Upper lobe of right lung (tissue), 1 donor: Measurements from ENCODE around the gene SIK2. TPM values are rescaled to one million over a fixed set of nuclear protein-coding genes. Genes with fewer than 3 reads are reported as not detected.
A peak's percentile ranks its signal among the peaks of the same experiment; 100 is the strongest.

Source experiments
- ATAC-seq: fragments of 200-7000 bp; cut with Tn5 transposase; one replicate; pipeline ENCODE4 v1.9.1; 2020; ENCODE audit warnings: mild to moderate bottlenecking, moderate library complexity
- DNase-seq: peaks from one replicate; pipeline ENCODE4 v3.0.0-alpha.2; 2020
- H3K27ac ChIP-seq: fragments of 200-600 bp; one replicate; pipeline ENCODE4 v1.8.0; 2022
- H3K27me3 ChIP-seq: fragments of 200-600 bp; one replicate; pipeline ENCODE4 v1.8.0; 2022; ENCODE audit warnings: mild to moderate bottlenecking
- H3K36me3 ChIP-seq: fragments of 200-600 bp; one replicate; pipeline ENCODE4 v1.8.0; 2022
- H3K4me1 ChIP-seq: fragments of 200-600 bp; one replicate; pipeline ENCODE4 v1.8.0; 2022
- H3K4me3 ChIP-seq: fragments of 200-600 bp; one replicate; pipeline ENCODE4 v1.8.0; 2022; ENCODE audit warnings: mild to moderate bottlenecking
- H3K9me3 ChIP-seq: fragments of 200-600 bp; one replicate; pipeline ENCODE4 v1.8.0; 2022
- intact Hi-C: fragments of 100-400 bp; cut with DNase I; formaldehyde crosslinking; loops from one replicate; pipeline ENCODE4 v1.11.0; 2022
- total RNA-seq: library from RNA; stranded (reverse); fragmentation: NEBNext Ultra II Directional; extraction: Animal tissue kit (Norgen Biotek cat#: 25700); gene quantifications from one replicate; pipeline ENCODE4 v1.2.1, GENCODE V29; 2021
- TF ChIP-seq, protein P1 (sequence below): fragments of 200-600 bp; IDR thresholded peaks from one replicate; pipeline ENCODE4 v1.8.0; 2022; ENCODE audit warnings: antibody characterized with exemption
- donor health status: DM: no; HTN: yes; CAD: no; lungs with severe emphysema.

SIK2 gene
- total RNA-seq, 1 donor from 2014 or later, result 32.6 TPM

DNA sequence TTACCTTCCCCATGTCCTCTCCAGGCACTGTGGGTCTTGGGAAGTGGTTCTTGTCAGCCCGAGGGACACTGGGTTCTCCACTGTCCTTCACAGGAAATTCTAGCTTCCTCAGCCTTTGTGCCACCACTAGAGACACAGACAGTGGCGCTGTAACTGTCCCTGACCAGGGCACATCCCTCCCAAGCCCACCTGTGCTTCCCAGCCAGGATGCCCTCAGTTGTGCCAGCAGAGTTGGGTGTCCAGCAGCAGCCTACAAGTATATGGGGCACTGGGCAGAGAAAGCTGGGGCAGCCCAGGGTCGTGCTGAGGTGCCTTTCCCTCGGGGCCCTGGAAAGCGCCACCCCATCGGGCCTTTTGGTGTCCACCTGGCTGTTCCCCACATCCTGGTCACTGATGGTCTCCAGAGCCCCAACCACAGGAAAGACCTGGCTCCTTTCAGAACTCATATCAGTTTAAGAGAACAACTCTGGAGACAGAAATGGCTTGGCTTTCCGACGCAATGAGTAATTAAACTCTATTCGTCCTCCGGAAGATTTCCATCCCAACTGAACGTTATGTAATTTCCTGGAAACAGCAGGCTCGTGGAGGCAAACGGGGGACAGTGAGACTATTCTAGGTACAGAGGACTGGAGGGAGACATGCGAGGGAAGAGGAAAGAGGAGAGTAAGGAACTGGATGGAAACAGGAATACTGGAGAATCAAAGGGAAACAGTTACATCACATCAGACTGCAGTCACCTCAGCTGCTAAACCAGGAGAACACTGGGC lies 135.4 kb downstream of the SIK2 start:
- Histone ChIP-seq H3K36me3 (peaks cover 22% of the 10 kb centered on the region), H3K4me3 (no peak overlapping the region), H3K27ac (peak overlapping the region; percentile 97), H3K27me3 (no peaks in the 10 kb centered on the region), H3K9me3 (no peaks in the 10 kb centered on the region), H3K4me1 (peaks cover 48% of the 10 kb centered on the region)
- TF ChIP-seq, protein P1, sequence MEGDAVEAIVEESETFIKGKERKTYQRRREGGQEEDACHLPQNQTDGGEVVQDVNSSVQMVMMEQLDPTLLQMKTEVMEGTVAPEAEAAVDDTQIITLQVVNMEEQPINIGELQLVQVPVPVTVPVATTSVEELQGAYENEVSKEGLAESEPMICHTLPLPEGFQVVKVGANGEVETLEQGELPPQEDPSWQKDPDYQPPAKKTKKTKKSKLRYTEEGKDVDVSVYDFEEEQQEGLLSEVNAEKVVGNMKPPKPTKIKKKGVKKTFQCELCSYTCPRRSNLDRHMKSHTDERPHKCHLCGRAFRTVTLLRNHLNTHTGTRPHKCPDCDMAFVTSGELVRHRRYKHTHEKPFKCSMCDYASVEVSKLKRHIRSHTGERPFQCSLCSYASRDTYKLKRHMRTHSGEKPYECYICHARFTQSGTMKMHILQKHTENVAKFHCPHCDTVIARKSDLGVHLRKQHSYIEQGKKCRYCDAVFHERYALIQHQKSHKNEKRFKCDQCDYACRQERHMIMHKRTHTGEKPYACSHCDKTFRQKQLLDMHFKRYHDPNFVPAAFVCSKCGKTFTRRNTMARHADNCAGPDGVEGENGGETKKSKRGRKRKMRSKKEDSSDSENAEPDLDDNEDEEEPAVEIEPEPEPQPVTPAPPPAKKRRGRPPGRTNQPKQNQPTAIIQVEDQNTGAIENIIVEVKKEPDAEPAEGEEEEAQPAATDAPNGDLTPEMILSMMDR, result no peak
- DNase-seq, result no peak
- intact Hi-C loops, result no loop called here
- ATAC-seq, result no peak

GRCh38 chr11:111739299-111739698 lies 137.1 kb downstream of the SIK2 start:
- Histone ChIP-seq H3K27ac (peak overlapping the region; percentile 7), H3K36me3 (peaks cover 38% of the 10 kb centered on the region), H3K4me3 (no peak overlapping the region), H3K27me3 (no peaks in the 10 kb centered on the region), H3K9me3 (no peaks in the 10 kb centered on the region), H3K4me1 (peaks cover 32% of the 10 kb centered on the region)
- intact Hi-C loops, result no loop called here
- DNase-seq (no peak), ATAC-seq (no peak)
- TF ChIP-seq, protein P1, result no peak

DNA sequence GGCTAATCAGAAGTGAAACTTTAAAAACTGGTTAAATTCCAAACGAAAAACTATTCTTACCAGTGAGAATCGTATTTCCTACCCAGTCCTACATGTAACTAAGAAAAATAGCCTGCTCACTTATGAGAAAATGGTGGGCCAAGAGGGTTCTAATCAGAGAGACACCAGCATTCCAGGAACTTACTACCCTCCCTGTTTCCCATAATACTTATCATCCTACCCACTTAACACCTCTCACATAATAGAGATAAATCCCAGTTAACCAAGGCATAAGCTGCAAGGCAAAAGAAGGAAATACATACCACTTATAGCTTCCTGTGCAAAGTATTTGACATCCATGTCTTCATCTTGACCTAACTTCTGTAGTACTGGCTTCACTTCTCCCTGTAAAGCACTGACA lies 139.5 kb downstream of the SIK2 start:
- peaks cover 62% of the 10 kb centered on the region for H3K36me3 ChIP-seq
- TF ChIP-seq, protein P1, result no peak
- H3K27me3 ChIP-seq, result no peaks in the 10 kb centered on the region
- H3K4me1 ChIP-seq, result peaks cover 19% of the 10 kb centered on the region
- H3K27ac ChIP-seq, result no peak overlapping the region
- H3K4me3 ChIP-seq, result no peak overlapping the region
- ATAC-seq (no peak), DNase-seq (no peak)
- H3K9me3 ChIP-seq, result no peaks in the 10 kb centered on the region
- intact Hi-C loops, result no loop called here

DNA sequence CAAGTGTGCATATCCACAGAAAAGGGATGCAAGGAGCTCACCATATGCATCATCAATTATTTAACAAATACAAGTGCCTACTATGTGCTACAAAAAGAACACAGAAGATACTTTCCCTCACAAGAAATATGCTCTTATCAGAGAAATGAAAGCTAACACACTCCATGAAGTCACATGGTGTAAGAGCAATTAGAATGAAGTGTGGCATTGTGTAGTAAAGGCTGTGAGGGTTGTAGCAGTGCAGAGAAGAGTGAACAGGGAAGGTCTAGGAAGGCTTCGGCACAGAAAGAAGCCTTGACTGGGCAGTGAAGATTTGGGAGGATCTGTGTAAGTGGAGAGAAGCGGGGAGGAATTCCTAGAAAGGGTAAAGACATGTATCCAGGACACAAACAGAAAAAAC lies 141.5 kb downstream of the SIK2 start:
- no peaks in the 10 kb centered on the region for H3K27me3 ChIP-seq
- no peaks in the 10 kb centered on the region for H3K9me3 ChIP-seq
- DNase-seq (no peak), ATAC-seq (no peak)
- peaks cover 80% of the 10 kb centered on the region for H3K36me3 ChIP-seq
- intact Hi-C loops, result no loop called here
- peaks cover 5% of the 10 kb centered on the region for H3K4me1 ChIP-seq
- H3K27ac ChIP-seq, result no peak overlapping the region
- TF ChIP-seq, protein P1, result no peak
- no peak overlapping the region for H3K4me3 ChIP-seq

- Histone ChIP-seq H3K9me3 (no peaks in the 10 kb centered on the region), H3K4me3 (no peak overlapping the region), H3K36me3 (peaks cover 95% of the 10 kb centered on the region), H3K27me3 (no peaks in the 10 kb centered on the region), H3K4me1 (peaks cover 5% of the 10 kb centered on the region), H3K27ac (no peak overlapping the region)
- TF ChIP-seq, protein P1, result no peak
- intact Hi-C loops, result no loop called here
- ATAC-seq (no peak), DNase-seq (no peak)
Observed at GRCh38 chr11:111745719-111746504, 143.7 kb downstream of the SIK2 start.
